Activated T-cell treated with anti-CD3 and anti-CD28 coated beads, Interleukin-2, amount 50 U/mL, for 1 hour (primary cell): ENCODE data around the gene KCNIP3.
"Not testable (repeated sequence)": the region's sequence is repeated elsewhere in the genome, so short reads cannot be mapped to it uniquely, and the experiment has no call there.

ENCODE experiments used
- DNase-seq: peaks from one replicate; pipeline ENCODE4 v3.0.0-alpha.2; 2020

KCNIP3 gene

DNA sequence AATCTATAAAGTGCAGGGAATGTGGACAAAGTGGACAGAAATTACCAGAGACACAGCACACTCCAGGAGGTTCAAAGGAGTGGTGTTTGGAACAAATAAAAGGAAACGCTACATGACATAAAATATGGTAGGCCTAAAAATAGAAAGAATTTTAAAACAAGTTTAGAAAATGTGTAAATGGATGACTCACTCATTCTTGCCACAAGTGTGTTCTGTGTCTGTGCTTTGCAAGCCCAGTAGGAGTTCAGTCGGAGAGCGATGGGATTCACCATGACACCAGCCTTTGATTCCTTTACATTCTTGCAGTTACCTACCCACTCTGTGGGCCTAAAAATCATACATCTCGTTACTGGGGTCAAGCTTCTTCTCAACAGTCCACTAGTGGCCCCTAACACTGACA is 136.2 kb downstream of the KCNIP3 start:
- not testable (repeated sequence) for DNase-seq

DNA sequence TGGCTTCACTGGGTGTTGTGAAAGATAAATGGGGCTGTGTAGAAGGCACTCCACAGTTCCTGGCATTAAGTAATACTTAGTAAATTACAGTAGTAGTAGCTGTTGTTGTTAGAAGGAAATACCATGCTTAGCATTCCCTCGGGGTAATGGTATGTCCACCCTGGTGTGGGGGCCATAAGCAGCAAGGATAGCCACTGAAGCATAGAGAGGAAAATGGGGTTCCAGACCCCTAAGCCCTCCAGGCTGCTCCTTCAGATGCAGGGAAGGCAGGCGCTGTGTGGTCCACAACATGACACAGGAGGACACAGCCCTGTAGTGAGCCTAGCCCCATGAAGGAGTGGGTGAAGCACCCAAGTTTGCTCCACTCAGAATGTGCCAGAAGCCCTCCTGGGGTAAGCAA is 136.8 kb downstream of the KCNIP3 start:
- not testable (repeated sequence) for DNase-seq

DNA sequence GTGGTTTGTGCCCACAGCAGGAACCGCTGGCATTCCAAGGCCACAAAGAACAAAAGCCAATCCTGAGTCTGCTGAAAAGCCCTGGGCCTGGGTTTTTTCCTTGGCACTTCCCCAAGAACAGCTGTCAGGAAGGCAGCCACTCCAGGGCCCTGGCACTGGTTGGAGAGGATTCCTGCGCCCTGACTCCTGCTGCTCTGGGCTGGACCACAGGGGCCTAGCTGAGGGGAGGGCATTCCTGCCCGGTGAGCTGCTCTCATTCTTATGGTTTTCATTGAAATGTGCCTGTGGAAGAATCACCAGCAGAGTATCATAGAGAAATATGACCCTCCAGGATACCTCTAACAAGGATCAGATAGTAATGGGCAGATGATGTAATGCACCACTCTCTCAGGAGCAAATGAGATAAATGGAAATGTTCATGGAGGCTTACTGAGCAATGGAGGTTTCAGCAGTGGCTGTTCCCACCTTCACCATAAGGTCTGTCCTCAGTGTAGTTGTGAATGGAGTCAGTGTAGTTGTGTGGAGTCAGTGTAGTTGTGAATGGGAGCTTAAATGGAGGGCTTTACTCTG is 137.4 kb downstream of the KCNIP3 start:
- not testable (repeated sequence) for DNase-seq

DNA sequence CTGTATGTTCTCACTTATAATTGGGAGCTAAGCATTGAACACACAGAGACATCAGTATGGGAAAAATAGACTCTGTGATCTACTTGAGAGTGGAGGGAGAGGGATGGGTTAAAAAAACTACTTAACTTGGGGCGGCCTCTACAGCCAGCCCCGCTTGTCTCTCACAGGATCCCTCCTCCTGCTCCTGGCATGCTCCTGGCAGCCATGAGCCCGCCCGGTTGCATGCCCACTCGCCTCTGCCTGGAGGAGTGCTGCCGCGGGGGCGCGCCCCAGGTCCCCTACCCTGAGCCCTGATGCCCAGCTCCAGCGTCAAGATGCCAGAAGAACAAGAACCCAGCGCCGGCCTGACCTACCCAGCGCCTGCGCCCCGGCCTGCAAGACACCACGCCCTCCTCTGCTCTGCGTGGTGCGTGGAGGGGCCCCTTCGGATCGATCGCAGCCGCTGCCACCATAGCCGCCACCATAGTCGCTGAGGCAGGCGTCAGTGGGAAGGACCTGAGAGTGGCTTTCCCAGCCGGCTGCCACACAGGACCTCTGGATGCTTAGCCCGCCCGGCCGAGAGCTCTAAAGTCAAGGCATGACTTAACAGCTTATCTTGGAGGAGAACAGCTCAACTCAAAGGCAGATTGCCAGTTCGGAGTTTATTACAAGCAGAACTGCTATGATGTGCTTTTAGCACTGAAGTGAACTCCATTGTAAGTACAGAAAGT is 138.2 kb downstream of the KCNIP3 start:
- DNase-seq = not testable (repeated sequence)
